Neural progenitor cell (in vitro differentiated cells): ENCODE measurements around the gene NR2F1-AS1.

ENCODE experiments used
- CTCF ChIP-seq: fragments of 200-600 bp; sonication (generic); IDR thresholded peaks from 2 replicates; pipeline ENCODE4 v1.5.1; 2017; ENCODE audit warnings: antibody characterized with exemption, mild to moderate bottlenecking
- EZH2 ChIP-seq: fragments of 200-600 bp; sonication (generic); IDR thresholded peaks from 2 replicates; pipeline ENCODE4 v1.6.1; 2017; ENCODE audit warnings: antibody characterized with exemption, mild to moderate bottlenecking, moderate library complexity
- EZH2phosphoT487 ChIP-seq: fragments of 200-600 bp; sonication (generic); IDR thresholded peaks from 2 replicates; pipeline ENCODE4 v1.6.1; 2017; ENCODE audit warnings: antibody characterized with exemption

GRCh38 chr5:93510626-93511380 is 70.2 kb downstream of the NR2F1-AS1 start:
- TF ChIP-seq CTCF (no peak), EZH2 (no peak), EZH2phosphoT487 (no peak)
